Measurements from ENCODE around the gene LEF1.

The LEF1 gene

DNA sequence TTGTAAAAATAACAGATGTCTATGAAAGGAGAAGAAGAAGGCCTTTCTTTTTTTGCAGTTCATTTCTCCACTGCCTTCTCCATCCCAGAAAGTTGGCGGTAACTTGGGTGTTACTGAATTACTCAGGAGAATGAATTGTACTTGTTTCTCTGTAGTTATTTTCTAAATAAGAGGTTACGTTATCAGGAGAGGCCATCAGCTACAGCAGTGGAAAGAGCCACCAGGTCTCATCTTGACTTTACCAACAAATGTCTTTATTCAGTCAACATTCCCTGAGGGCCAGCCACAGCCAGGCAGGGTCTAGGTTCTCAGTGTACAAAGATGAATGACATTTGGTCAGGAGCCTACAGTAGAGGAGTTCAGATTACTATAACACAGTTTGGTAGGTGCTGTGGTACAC lies 170.9 kb downstream of the LEF1 start:
- no peak for DNase-seq (ENCODE audit: low spot score)

Data from HuH-7 (cell line).